Fibroblast of skin of left biceps (primary cell): Measurements from ENCODE around the gene CCDC195.
"Not testable (repeated sequence)": the region's sequence is repeated elsewhere in the genome, so short reads cannot be mapped to it uniquely, and the experiment has no call there.

Source experiments
- DNase-seq, 2 experiments: peaks; one replicate each; pipeline ENCODE4 v3.0.0-alpha.2; 2013; ENCODE audit warnings: low read depth in 2 of 2

CCDC195 gene

DNA sequence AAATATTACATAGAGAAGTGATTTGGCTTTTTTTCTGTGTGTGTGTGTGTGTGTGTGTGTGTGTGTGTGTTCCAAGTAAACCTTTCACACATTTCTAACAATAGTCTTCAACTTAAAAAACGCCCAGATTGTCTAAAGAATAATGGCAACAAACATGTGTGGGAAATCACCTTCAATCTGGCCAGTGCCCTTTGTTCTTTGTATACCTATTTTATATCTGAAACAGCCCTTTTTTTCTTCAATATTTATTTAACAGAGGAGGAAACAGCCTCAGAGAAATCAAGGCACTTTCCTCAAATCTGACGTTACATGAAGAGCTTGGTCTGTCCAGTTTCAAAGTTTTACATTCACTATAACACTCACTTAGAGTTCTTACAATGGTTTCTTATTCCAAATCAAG, 25.3 kb downstream of the CCDC195 start:
- DNase-seq, result no peak

DNA sequence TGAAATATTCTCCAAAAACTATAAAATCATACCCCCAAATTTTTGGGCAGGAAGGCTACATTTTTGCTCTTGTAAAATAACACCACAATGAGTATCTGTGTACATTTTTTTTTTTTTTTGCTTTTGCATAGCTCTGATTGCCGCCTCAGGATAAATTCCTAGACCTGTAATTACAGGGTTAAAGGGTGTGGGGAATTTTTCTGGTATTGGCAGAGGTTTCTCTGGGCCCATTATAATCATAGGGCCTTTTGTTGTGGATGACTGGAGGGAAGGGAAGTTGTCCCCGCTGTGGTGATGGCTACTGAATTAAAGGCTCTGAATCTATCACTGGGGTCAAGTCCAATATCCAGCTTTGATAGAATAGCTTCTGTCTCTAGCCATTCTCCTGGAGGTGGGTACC, 26.6 kb downstream of the CCDC195 start:
- no peak for DNase-seq

DNA sequence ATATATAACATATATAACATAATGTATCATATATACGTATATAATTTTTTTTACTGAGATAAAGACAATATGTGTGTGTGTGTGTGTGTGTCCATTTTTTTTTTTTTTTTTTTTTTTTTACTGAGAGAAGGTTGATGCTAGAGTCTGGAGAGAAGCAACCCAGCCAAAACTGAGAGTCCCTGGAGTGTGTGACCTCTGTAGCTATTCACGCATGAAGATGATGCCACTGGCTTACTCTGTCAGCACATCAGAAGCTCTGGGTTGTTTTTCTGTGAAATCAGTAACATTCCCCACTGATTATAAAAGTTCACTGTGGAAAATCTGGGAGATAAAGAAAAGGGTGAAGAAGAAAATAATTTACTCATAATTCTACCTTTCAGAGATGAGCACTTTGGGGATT, 27.2 kb downstream of the CCDC195 start:
- DNase-seq, result no peak

DNA sequence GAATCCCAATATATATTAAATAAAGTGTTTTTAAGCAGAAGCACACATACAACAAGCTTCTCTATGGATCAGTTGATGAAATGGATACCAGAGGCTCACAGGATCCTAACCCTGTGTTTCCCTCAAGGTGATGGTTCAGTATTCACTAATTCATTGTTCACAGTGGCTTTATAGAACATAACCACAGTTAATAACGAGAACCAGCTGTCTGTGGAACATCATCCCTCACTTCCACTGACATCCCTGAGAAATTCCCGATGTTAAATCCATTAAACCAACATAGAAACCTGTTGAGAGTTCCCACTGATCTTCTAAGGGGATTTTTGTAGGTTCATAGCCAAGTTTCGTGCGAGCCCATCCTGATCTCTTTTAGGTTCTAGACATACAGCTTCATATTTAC, 29.0 kb downstream of the CCDC195 start:
- DNase-seq, result no peak

DNA sequence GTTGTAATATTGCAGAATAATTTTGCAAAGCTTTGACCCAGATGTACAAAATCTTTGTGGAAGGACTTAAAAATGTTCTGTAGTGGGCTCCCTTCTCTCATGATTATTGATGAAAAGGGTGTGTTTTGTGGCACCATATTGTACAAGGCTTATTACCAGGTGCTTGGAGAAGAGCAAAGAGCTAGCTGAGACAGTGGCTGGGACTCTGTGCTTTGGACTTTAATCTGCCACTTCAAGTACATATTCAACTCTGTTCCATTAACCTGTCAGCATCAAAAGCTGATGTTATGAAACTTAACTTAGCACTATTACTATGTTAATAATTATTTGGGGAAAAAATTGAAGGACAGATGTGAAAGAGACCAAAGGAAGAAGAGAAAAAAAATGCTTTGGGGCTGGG, 31.0 kb downstream of the CCDC195 start:
- DNase-seq, result no peak

DNA sequence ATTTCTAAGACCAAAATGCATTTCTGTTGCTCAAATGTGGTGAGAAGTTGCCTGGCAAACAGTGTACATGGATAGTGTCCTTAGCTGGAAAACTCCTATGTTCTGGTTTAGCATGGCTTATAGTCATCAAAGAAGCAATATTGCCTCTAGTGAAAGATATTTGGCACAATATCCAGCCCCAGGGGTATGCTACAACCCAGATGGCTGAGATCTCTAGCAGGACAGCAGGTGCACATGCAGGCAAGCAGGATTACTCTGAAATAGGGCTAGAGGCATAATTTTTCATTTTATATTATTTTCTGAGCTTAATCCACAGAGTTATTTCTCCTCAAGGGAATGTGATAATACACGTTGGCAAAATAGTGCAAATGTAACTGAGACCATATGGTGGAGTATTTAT, 34.0 kb downstream of the CCDC195 start:
- no peak for DNase-seq

DNA sequence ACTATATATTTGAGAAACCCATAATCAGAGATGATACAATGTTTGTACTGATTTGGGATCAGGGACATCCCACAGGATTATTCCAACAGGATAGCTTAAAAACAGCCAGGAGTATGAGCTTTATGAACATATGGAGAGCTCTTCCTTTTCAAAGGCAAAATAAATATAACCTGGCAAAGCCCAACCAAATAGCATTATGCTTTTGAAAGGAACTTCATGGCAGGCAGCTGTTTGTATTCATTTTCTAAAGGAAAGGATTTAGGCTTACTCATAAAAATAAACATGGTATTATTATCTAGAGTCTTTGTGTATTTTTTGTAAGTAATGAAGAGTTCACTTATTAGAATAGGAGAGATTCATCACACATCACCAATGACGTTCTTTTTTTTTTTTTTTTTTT, 44.4 kb downstream of the CCDC195 start:
- no peak for DNase-seq

DNA sequence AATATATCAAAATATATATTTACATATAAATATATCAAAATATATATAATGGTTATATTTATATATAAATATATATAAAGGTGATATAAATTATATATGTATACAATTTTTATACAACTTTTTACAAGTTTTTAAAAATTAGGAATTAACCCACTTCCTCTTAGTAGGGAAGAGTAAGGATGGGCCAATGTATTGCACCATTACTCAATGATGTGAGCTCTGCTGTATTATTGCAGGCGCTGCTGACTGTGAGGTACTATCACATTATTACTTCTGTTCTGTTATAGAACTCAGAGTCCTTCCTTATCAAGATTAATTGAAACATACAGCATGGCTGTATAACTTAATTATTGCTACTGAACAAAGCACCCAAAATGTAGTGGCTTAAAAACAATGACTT, 46.0 kb downstream of the CCDC195 start:
- DNase-seq, result no peak

DNA sequence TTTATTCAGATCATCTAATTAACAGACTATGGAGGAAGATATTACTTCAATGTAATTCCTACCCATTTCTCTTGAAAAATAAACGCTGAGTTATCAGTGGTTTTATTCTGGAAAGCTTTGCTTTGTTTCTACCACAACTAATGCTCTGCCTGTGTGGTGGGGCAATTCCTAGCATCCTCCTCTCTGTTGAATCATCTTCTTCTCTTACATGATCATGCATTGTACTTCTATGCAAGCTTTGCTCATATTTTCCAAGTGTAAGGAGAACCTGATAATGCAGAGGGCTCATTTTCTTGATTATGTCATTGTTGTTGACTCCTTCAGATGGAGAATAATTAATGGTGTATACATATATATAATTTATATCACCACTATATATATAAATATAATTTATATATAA, 46.7 kb downstream of the CCDC195 start:
- DNase-seq, result no peak

DNA sequence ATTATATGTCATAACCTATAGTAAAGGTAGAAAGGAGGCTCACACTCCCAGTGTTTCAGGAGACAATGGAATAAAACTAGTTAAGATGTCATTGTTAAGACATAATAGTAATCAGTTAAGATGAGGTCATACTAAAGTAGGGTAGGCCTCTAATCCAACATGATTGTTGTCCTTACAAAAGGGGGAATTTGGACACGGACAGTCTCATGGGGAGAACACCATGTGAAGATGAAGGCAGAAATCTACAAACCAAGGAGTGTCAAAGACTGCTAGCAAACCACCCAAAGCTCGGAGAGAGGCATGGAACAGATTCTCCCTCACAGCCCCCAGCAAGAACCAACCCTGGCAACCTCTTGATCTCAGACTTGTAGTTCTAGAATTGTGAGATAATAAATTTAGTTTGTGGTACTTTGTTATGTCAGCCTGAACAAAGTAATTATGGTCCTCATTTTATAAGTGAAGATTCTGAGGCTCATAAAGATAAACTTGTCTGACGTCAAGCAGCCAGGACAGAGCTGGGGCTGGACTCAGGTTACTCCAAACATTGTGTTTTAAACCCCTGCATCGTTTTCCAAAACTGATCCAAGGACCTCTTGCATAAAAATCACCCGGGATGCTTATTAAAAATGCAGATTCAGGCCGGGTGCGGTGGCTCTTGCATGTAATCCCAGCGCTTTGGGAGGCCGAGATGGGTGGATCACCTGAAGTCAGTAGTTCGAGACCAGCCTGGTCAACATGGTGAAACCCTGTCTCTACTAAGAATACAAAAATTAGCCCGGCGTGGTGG, 47.8 kb downstream of the CCDC195 start:
- no peak for DNase-seq

DNA sequence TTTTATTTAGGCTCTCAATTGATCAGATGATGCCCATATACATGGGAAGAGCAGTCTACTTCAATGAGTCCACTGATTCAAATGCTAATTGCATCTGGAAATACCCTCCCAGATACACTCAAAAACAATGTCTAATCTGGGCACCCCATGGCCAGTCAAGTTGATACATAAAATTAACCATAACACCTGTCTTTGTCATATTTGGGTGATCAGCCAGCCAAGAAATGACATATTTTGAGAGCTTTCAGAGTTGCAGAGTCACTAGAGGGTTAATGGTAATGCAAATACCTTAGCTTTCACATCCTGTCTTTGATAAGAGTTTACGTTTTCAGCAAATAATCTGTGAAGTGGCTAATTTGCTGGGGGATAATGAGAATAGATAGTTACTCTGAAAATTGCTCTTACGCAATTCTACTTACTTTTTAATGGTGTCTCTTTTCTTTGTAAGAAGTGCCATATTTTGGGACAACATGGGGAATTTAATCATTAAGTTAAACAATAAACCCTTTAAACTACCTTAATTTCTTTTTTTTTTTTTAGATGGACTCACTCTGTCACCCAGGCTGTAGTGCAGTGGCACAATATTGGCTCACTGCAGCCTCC, 49.1 kb downstream of the CCDC195 start:
- DNase-seq, result no peak

DNA sequence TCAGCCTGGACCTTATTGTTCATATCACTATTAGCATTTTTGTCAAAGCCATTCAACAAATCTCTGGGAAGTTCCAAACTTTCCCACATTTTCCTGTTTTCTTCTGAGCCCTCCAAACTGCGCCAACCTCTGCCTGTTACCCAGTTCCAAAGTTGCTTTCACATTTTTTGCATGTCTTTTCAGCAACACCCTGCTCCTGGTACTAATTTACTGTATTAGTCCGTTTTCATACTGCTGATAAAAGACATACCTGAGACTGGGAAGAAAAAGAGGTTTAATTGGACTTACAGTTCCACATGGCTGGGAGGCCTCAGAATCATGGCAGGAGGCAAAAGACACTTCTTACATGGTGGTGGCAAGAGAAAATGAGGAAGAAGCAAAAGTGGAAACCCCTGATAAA, 52.8 kb downstream of the CCDC195 start:
- DNase-seq, result not testable (repeated sequence)

DNA sequence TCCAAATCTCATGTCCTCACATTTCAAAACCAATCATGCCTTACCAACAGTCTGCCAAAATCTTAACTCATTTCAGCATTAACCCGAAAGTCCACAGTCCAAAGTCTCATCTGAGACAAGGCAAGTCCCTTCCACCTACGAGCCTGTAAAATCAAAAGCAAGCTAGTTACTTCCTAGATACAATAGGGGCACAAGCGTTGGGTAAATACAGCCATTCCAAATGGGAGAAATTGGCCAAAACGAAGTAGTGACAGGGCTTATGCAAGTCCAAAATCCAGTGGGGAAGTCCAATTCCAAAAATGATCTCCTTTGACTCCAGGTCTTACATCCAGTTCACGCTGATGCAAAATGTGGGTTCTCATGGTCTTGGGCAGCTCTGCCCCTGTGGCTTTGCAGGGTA, 54.5 kb downstream of the CCDC195 start:
- not testable (repeated sequence) for DNase-seq

DNA sequence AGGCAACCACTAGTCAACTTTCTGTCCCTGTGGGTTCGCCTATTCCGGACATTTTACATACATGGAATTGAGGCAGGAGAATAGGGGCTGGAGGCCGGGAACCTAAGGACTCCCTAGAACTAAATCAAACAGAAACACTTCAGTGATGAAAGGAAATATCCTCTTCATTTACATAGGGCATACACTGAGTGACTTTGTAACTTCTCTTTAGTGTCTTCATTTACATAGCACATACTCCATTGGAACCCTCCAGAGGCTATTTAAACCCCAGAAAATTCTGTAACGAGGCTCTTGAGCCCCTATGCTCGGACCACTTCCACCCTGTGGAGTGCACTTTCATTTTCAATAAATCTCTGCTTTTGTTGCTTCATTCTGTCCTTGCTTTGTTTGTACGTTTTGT, 56.5 kb downstream of the CCDC195 start:
- no peak for DNase-seq

DNA sequence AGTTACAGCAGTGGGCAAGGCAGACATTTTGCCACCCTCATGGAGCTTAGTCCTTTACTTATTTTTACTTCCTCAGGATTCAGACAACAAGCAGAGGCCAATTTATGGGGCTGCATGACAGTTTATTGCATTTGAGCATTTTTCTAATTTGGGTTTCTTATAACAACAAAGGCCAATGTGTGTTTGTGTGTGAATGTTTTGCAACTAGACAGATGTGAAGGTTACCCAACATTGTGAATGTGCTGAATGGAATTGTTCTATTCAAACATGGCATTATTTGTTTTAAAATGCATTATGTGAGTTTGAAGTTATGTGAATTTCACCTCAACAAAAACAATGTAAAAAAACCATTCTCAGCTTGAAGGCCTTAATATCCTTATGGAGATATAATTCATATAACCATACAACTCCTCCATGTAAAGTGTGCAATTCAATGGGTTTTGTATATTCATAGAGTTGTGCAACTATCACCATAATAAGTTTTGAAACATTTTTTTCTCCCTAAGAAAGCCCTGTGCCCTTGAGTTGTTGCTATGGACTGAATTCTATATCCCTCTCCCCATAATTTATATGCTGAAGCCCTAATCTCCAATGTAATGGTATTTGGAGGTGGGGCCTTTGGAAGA, 57.3 kb downstream of the CCDC195 start:
- DNase-seq, result no peak

DNA sequence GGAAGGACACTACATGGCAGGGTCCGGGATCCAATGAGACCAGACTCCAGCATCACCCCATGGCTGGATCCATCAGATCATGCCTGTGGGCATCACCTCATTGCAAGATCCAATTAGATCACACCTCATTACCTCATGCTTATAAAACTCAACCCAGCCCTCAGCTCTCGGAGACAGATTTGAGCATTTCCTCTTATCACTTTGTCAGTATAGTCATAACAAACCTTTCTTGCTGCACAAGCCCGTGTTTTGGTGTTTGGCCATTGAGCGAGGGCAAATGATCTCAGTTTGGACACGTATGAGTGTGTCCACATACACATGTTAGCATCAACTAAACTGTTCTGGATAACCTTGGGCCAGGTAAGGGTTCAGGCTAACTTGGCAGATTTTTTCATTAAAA, 58.8 kb downstream of the CCDC195 start:
- DNase-seq, result no peak

DNA sequence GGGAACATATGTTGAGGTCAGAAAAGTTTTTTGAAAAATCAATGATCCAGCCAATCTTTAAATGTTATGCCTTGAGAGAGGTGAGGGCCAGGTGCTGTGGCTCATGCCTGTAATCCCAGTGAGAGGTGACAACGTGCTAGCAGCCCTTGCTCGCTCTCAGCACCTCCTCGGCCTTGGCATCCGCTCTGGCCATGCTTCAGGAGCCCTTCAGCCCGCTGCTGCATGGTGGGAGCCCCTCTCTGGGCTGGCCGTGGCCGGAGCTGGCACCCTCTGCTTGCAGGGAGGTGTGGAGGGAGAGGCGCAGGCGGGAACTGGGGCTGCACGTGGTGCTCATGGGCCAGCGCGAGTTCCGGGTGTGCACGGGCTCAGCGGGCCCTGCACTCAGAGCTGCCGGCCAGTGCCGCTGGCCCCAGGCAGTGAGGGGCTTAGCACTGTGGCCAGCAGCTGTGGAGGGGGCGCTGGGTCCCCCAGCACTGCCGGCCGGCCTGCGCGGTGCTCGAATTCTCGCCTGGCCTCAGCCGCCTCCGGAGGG, 61.1 kb downstream of the CCDC195 start:
- DNase-seq, result no peak
